Left renal pelvis (tissue), 4 donors: ENCODE data around the gene CLEC4C. TPM values are rescaled to one million over a fixed set of nuclear protein-coding genes. Genes with fewer than 3 reads are reported as not detected.
"Not testable (repeated sequence)": the region's sequence is repeated elsewhere in the genome, so short reads cannot be mapped to it uniquely, and the experiment has no call there.

ENCODE experiments used
- DNase-seq, 4 donors: peaks; one replicate each; pipeline ENCODE4 v3.0.0-alpha.2; 2013; ENCODE audit warnings: low read depth in 4 of 4, low spot score in 3 of 4
- polyA plus RNA-seq, 4 donors: library from polyadenylated mRNA; unstranded; fragments of 120-200 nt; gene quantifications; one replicate each; pipeline ENCODE4 v1.2.1, GENCODE V29; 2013; ENCODE audit not compliant: insufficient read length in 4 of 4

CLEC4C gene, protein sequence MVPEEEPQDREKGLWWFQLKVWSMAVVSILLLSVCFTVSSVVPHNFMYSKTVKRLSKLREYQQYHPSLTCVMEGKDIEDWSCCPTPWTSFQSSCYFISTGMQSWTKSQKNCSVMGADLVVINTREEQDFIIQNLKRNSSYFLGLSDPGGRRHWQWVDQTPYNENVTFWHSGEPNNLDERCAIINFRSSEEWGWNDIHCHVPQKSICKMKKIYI
- under 1 TPM in 1 of 4 donors, not detected in 3; 0.15 TPM for polyA plus RNA-seq

DNA sequence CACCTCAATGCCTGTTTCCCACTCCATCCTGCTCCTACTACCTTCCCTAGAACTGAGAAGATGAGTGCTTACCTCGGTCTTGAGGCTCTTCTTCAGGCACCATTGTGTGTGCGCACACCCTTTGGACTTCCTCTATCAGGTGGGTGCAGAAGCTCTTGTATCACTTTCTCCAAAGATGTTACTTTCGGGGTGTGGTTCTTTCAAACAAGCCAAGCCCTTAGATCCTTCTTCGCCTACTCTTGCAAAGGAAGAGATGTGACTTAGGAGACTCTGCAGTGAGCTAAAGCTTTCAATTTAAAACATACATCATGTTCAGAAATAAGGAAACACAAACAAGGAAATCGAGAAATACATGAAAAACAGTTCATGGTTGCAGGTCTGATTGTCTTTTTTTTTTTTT lies at the start of gene CLEC4C:
TSS of gene CLEC4C (minus strand) at position 130 of the 400 bp plus-strand sequence. CDS start at position 103, 27 bp downstream.
- no peak for DNase-seq

DNA sequence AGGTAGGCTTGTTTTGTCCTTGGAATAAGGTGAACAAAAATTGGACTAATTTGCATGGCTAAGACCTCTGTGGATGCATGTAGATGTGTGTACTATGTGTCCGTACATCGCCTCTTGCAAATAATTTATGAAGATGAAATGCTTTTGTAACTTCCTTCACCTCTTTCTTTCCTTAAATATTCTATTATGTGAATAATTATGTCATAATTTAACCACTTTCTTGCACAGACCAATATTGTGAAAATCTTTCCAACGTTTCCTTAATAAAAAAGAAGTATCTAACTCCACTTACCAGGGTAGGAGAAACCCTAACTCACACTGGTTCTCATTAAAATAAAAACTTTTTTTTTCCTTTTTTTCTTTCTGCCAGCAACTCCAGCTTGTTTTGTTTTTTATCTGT lies 46.0 kb upstream of the CLEC4C start:
- DNase-seq = no peak

DNA sequence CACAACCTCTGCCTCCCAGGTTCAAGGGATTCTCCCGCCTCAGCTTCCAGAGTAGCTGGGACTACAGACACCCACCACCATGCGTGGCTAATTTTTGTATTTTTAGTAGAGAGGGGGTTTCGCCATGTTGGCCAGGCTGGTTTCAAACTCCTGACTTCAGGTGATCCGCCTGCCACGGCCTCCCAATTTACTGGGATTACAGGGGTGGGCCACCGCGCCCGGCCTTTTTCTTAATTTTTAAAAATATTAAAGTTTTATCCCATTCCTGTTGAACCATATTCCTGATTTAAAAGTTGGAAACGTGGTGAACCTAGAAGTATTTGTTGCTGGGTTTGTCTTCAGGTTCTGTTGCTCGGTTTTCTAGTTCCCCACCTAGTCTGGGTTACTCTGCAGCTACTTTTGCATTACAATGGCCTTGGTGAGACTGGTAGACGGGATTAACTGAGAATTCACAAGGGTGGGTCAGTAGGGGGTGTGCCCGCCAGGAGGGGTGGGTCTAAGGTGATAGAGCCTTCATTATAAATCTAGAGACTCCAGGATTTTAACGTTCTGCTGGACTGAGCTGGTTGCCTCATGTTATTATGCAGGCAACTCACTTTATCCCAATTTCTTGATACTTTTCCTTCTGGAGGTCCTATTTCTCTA lies 41.8 kb upstream of the CLEC4C start, which contains the start of gene NANOG:
TSS of gene NANOG (plus strand) at position 519 of the 645 bp plus-strand sequence. CDS start 213 bp downstream, outside the sequence.
- not testable (repeated sequence) for DNase-seq

DNA sequence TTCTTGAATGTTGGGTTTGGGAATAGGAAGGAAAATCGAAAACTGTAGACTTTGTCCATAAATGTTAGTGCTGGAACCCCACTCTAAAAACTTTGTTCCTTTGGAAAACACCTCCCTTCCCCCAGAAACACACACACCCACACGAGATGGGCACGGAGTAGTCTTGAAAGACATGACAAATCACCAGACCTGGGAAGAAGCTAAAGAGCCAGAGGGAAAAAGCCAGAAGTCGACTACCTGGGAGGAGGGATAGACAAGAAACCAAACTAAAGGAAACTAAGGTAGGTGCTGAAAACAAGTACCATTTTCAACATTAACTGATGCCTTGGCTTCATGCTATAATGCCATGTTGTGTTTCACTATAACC lies 41.1 kb upstream of the CLEC4C start:
- no peak for DNase-seq

DNA sequence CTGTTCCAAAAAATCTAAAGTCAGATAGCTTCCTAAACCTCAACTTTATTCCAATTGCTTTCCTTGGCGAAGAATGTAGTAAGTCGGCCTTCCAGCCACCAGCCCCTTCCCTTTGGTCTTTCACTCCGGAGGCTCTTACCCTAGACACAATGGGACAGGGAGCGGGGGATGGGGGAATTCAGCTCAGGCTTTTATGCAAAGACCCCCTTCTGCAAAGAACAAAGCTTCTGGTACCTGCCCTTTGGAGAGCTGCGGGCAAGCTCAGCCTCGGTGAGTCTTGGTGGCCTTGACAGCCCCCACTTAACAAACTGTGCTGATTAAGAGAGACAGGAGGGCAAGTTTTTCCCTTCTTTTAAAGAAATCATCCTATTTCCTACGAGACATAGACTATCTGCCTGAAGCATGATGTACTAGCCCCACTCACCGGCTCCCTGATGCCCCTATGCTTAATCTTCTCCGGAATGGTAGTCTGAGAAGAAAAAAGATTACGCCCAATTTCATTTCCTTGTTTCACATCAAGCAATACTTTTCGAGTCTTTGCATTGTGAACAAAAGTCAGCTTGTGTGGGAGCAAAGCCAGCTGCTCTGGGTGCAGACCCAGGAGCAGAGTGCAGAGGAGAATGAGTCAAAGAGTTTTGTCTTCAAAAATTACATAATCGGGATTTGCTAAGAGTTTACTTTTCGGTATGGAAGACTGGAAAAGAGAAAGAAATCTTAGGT lies 40.6 kb upstream of the CLEC4C start:
- DNase-seq = no peak

DNA sequence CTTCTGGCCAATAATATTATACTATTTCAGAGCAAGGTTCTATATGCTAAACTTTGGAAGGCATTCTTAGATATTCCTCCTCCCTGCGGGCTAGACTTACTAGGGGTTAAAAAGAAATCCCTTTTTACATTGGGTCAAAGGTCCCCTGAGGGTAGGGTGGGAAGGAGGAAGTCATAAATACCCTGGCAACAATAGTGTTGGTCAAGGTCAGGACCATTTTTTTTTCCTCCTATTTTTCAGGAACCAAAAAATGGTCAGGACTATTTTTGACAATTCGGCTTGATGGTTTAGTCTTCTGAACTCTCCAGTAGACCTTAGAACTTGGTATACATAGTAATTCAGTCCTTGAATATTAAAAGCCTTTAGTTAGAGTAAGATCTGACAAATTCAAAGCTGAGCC lies 37.5 kb upstream of the CLEC4C start:
- no peak for DNase-seq

DNA sequence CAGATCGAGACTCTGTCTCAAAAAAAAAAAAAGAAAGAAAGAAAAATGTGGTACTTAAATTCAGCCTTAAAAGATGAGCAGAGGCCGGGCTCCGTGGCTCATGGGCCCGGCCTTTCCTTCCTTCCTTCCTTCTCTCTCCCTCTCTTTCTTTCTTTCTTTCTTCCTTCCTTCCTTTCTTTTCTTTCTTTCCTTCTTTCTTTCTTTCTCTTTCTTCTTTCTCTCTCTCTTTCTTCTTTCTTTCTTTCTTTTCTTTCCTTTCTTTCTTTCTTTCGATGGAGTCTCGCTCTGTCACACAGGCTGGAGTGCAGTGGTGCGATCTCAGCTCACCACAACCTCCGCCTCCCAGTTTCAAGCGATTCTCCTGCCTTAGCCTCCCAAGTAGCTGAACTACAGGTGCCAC lies 36.3 kb upstream of the CLEC4C start:
- DNase-seq = not testable (repeated sequence)

DNA sequence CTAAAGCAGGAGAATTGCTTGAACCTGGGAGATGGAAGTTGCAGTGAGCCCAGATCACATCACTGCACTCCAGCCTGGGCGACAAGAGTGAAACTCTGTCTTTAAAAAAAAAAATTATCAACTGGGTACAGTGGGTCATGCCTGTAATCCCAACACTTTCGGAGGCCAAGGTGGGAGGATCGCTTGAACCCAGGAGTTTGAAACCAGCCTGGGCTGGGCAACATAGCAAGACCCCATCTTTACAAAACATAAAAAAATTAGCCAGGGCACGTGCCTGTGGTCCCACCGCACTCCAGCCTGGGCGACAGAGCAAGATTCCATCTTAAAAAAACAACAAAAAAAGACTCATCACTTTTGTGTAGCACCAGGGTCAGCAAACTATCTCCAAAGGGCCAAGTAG lies 34.9 kb upstream of the CLEC4C start:
- no peak for DNase-seq

DNA sequence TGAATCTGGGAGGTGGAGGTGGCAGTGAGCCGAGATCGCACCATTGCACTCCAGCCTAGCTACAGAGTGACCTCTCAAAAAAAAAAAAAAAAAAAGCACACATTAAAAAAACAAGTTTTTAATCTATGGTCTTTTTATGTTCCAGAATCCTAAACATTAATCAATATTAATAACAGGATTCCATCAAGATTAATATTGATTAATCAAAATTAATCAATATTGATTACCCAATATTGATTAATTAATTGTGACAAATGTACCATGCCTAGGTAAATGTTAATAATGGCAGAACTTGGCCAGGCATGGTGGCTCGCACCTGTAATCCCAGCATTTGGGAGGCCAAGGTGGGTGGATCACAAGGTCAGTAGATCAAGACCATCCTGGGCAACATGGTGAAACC lies 34.1 kb upstream of the CLEC4C start:
- DNase-seq = no peak

DNA sequence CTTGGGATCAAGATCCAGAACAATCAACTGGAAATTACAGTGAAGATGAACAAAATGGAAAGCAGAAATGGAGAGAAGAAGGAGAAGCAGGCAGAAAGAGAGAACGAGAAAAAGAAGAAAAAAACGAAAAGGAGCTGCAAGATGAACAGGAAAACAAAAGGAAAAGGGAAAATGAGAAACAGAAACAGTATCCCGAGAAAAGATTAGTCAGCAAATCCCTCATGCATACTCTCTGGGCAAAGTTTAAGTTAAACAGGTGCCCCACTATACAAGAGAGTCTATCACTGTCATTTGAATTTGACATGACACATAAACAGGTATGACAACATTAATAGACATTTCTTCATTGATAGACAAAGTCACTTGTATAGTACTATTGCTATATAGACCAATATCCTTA lies 22.8 kb upstream of the CLEC4C start:
- DNase-seq = no peak

DNA sequence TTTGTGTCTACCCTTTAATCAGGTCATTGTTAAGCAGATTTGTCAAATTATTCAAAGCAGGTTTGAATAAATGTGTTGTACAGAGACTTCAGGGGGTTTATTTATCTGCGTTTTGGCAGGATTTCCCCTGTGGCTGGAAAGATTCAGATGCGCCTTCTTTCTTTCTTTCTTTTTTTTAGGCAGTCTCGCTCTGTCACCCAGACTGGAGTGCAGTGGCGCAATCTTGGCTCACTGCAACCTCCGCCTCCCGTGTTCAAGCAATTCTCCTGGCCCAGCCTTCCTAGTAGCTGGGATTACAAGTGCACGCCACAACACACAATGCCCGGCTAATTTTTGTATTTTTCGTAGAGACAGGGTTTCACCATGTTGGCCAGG lies 11.6 kb upstream of the CLEC4C start:
- DNase-seq = no peak

DNA sequence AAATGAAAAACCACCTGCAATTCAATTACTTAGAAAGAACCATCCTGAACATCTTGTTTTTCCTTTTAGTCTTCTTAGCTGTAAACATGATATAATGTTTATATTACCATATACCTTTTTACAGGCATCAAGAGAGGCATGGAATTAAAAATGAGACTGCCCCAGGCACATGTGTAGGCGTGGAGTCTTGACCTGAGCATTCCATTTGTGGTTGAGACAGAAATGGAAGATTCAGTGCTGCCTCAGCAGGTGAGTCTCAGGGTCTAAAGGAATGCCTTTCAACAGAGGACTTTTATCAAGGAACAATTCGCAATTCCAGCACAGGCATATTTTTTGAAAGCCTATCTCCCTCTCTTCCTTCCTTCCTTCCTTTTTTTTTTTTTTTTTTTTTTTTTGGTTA lies 9.8 kb upstream of the CLEC4C start:
- no peak for DNase-seq

DNA sequence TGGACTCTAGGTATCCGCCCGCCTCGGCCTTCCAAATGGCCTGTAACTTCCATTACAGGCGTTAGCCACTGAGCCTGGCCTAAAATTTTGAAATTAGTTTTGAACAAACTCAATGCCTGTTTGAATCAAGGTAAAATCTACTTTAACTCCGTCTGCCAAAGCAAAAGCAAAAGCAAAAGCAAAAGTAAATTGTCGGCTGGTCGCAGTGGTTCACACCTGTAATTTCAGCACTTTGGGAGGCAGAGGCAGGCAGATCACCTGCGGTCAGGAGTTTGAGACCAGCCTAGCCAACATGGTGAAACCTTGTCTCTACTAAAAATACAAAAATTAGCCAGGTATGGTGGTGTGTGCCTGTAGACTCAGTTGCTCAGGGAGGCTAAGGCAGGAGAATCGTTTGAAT lies 8.5 kb upstream of the CLEC4C start:
- DNase-seq = not testable (repeated sequence)

DNA sequence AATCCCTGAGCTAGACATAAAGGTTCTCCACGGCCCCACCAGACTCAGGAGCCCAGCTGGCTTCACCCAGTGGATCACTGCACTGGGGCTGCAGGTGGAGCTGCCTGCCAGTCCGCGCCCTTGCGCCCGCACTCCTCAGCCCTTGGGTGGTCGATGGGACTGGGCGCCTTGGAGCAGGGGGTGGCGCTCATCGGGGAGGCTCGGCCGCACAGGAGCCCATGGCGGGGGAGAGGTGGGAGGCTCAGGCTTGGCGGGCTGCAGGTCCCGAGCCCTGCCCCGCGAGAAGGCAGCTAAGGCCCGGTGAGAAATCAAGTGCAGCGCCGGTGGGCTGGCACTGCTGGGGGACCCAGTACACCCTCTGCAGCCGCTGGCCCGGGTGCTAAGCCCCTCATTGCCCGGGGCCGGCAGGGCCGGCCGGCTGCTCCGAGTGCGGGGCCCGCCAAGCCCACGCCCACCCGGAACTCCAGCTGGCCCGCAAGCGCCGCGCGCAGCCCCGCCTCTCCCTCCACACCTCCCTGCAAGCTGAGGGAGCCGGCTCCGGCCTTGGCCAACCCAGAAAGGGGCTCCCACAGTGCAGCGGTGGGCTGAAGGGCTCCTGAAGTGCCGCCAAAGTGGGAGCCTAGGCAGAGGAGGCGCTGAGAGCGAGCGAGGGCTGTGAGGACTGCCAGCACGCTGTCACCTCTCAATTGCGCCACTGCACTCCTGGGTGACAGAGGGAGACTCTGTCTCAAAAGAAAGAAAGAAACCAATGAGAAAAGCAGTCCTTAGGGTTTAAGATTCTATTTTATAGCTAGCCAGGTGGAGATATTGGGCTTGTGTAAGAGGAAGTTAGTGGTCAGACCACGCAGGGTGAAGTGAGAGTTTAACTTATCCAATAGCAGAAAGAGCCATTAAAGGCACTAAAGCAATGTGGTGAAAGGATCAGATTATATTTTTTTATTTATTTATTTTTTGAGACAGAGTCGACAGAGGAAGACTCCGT lies 5.1 kb upstream of the CLEC4C start:
- DNase-seq = not testable (repeated sequence)

DNA sequence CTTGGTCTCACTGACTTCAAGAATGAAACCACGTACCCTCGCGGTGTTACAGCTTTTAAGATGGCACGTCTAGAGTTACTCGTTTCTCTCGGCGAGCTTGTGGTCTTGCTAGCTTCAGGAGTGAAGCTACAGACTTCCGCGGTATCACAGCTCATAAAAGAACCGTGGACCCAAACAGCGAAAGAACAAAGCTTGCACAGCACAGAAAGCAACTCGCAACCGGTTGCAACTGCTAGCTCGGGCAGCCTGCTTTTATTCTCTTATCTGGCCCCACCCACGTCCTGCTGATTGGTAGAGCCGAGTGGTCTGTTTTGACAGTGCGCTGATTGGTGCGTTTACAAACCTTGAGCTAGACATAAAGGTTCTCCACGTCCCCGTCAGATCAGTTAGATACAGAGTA lies 4.2 kb upstream of the CLEC4C start:
- no peak for DNase-seq

DNA sequence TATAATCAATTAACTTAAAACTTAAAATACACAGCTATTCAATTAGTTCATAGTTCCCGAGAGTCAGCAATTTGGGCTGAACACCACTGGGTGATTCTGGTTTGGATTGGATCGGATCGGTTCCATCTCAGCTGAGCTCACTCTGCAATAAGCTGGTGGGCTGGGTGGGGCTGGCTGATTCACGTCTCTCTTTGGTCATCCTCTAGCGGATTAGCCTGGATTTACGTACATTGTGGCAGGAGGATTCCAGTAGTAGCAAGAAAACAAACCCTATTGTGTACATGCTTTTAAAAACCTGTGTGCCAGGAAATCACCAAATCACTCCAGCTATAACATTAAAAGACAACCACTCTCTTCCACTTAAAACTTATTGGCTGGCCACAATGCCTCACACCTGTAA lies 3.2 kb upstream of the CLEC4C start:
- DNase-seq = no peak

DNA sequence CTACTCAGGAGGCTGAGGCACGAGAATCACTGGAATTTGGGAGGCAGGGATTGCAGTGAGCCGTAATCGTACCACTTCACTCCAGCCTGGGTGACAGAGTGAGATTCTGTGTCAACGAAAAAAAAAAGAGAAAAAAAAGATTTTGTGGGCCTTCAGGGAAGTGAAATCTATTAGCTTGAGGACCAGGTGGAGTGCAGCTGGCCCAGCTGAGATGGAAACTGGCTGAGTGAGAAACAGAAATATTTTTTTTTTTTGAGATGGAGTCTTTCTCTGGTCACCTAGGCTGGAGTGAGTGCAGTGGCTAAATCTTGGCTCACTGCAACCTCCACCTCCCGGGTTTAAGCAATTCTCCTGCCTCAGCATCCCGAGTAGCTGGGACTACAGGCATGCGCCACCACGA lies 2.3 kb upstream of the CLEC4C start:
- DNase-seq = no peak

DNA sequence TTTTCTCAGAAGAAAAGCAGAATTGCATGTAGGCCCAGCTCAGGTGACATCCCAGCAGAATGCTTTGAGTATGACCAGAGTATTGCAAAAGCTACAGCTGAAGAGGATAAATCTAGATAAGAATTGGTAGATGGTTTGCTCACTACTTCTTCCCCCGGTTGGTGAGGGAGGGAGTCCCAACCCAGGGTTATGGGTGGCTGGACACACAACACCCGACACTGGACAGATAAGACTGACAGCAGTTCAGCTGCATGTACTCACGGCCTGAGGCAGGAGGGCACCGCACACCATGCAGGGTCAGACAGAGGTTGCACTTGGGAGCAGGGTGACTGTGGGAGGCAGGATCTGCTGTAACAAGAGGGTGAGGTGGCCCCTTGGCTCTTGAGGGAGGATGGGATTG lies 1.7 kb upstream of the CLEC4C start:
- DNase-seq = no peak

DNA sequence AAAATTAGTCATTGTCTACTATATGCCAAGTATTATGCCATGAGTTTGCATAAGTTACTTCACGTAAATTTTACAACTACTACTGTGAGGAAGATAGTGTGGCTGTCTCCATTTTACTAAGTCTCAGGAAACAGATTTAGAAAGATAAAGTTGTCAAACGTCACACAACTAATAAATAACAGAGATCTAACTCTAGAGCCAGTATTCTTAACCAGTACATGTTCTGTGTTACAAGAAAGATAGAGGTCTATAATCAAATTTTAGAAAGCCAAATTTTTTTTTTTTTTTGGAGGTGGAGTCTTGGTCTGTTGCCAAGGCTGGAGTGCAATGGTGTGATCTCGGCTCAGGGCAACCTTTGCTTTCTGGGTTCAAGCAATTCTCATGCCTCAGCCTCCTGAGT lies 14.2 kb downstream of the CLEC4C start:
- no peak for DNase-seq

DNA sequence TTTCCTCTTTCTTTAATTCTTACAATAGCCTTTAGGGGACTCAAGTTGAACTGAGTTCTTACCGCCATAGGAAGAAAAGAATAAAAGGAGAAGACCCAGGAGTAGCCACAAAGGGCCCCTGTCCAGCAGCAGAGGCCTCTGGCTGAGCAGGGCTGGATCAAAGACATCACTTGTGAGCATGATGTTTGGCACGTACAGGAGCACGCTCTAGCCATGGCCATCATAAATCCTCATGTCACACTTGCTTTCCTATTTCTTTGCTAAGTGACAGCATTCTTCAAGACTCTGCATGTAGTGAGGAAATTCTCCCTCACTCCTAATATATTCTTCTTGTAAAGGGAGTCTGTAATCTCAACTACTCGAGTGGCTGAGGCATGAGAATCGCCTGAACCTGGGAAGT lies 15.7 kb downstream of the CLEC4C start:
- peak in 3 of 4 donors; percentile 5 to 19 (median 12) for DNase-seq

DNA sequence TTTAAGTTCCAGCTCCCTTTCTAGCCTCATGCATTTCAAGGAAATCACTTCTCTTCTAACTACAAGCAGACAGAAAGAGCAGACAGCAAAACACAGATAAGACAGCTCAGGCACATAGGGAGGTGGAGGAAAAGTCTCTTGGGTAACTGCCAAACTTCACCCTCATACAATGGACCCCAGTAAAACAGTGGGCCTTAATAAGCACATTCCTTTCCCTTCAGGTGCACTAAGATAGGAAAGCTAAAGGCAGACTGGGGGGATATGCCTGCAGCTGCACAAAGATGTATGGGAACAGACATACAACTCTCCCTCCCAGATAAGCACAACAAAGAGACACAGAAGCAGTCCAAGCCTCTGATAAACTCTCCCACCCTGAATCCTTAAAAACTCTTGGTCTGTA lies 16.2 kb downstream of the CLEC4C start:
- DNase-seq = not testable (repeated sequence)
